Testis (tissue), 3 donors: Measurements from ENCODE around the gene MGAT5B. TPM values are rescaled to one million over a fixed set of nuclear protein-coding genes. Genes with fewer than 3 reads are reported as not detected.

ENCODE experiments used
- DNase-seq: peaks from one replicate; pipeline ENCODE4 v3.0.0-alpha.2; 2019
- H3K27ac ChIP-seq, 2 donors: fragments of 200-600 bp; sonication (generic); one replicate each; pipeline ENCODE4 v1.5.1; 2019
- H3K27me3 ChIP-seq: fragments of 200-600 bp; sonication (generic); one replicate; pipeline ENCODE4 v1.5.1; 2019
- H3K36me3 ChIP-seq: fragments of 200-600 bp; sonication (generic); one replicate; pipeline ENCODE4 v1.5.1; 2017; ENCODE audit warnings: low read depth; ENCODE audit errors: missing control alignments
- H3K4me1 ChIP-seq: fragments of 200-600 bp; sonication (generic); one replicate; pipeline ENCODE4 v1.5.1; 2019
- H3K4me3 ChIP-seq, 2 donors: fragments of 200-600 bp; sonication (generic); one replicate each; pipeline ENCODE4 v1.5.1; 2017 to 2019
- H3K9me3 ChIP-seq: fragments of 200-600 bp; sonication (generic); one replicate; pipeline ENCODE4 v1.5.1; 2017
- CTCF ChIP-seq, 3 experiments: fragments of 450-650 bp in 2 of 3; fragments of 200-600 bp in 1 of 3; sonication (generic) in 1 of 3; IDR thresholded peaks; one replicate each; pipeline ENCODE4 v1.5.1; 2016 to 2019; ENCODE audit warnings: antibody characterized with exemption in 3 of 3, mild to moderate bottlenecking in 2 of 3, moderate library complexity in 1 of 3
- POLR2A ChIP-seq: fragments of 450-650 bp; IDR thresholded peaks from one replicate; pipeline ENCODE4 v1.6.1; 2017; ENCODE audit warnings: antibody characterized with exemption, mild to moderate bottlenecking, moderate library complexity
- WGBS, 2 donors: methylation state at CpG; one replicate each; pipeline ENCODE4 v1.1.5; 2018; 5-methylcytosine and 5-hydroxymethylcytosine counted together
- intact Hi-C: fragments of 100-400 bp; cut with DNase I; formaldehyde crosslinking; loops from one replicate; pipeline ENCODE4 v1.15.1; 2023; ENCODE audit warnings: low total_unique reads
- polyA plus RNA-seq: library from polyadenylated mRNA; stranded (reverse); fragments of 350-450 nt; fragmentation: Illumina TruSeq; extraction: RNeasy Lipid Tissue Mini Kit (QIAGEN cat#74804); gene quantifications from one replicate; pipeline ENCODE4 v1.2.3, GENCODE V29; 2014; ENCODE audit warnings: low read depth, low replicate concordance; ENCODE audit not compliant: insufficient read depth
- total RNA-seq, 2 donors: library from RNA; depleted of rRNA; stranded (reverse); fragments of >200 nt; gene quantifications; one replicate each; pipeline ENCODE4 v1.2.3, GENCODE V29; 2016

Gene MGAT5B
- total and polyA plus RNA-seq, 3 donors from 2014 or later, result 4.6 to 10.9 (median 9.0) TPM

DNA sequence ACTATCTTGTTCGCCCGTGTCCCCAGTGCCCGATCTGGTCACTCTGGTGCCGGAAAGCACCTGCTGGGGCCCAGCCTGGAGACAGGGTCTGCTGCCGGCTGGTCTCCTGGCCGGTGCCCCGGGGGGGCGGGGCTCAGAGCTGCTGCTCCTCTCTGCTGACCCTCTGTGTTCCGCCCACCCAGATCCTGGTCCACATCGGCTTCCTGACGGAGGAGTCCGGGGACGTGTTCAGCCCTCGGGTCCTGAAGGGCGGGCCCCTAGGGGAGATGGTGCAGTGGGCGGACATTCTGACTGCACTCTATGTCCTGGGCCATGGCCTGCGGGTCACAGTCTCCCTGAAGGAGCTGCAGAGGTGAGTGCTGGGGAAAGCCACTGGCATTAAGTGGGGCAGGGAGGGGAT, 37.6 kb downstream of the MGAT5B start:
- no peak for TF ChIP-seq POLR2A
- TF ChIP-seq CTCF (IDR thresholded peaks at IDR 0.05), result no peak
- H3K27me3 ChIP-seq, result no peaks in the 10 kb centered on the region
- intact Hi-C loops, result no loop called here
- H3K4me1 ChIP-seq, result no peaks in the 10 kb centered on the region
- no peak for DNase-seq
- H3K9me3 ChIP-seq, result no peaks in the 10 kb centered on the region
- WGBS, 2 donors, result 68 to 83% methylated on average over 5 to 17 of the region's 17 CpGs
- no peaks in the 10 kb centered on the region for H3K36me3 ChIP-seq
- no peak overlapping the region for H3K27ac ChIP-seq
- H3K4me3 ChIP-seq, result no peak overlapping the region

GRCh38 chr17:76906463-76906862, 38.3 kb downstream of the MGAT5B start:
- H3K36me3 ChIP-seq, result no peaks in the 10 kb centered on the region
- no peak overlapping the region for H3K27ac ChIP-seq
- no peaks in the 10 kb centered on the region for H3K4me1 ChIP-seq
- H3K9me3 ChIP-seq, result no peaks in the 10 kb centered on the region
- intact Hi-C loops, result no loop called here
- TF ChIP-seq POLR2A (no peak), CTCF (IDR thresholded peaks at IDR 0.05) (no peak)
- H3K27me3 ChIP-seq, result no peaks in the 10 kb centered on the region
- H3K4me3 ChIP-seq, result no peak overlapping the region
- 71 to 77% methylated on average over 6 of the region's 6 CpGs for WGBS, 2 donors
- DNase-seq, result no peak

- Histone ChIP-seq H3K27me3 (no peaks in the 10 kb centered on the region), H3K27ac (no peak overlapping the region), H3K4me3 (no peak overlapping the region), H3K36me3 (no peaks in the 10 kb centered on the region), H3K4me1 (no peaks in the 10 kb centered on the region), H3K9me3 (no peaks in the 10 kb centered on the region)
- TF ChIP-seq POLR2A (no peak), CTCF (IDR thresholded peaks at IDR 0.05) (no peak)
- intact Hi-C loops, result no loop called here
- WGBS, 2 donors, result 94 to 95% methylated on average over 3 of the region's 3 CpGs
- DNase-seq, result no peak
These were observed 39.1 kb downstream of the MGAT5B start for GRCh38 chr17:76907352-76907751.

GRCh38 chr17:76909971-76910760, 42.0 kb downstream of the MGAT5B start:
- Histone ChIP-seq H3K4me3 (no peak overlapping the region), H3K27ac (no peak overlapping the region), H3K9me3 (no peaks in the 10 kb centered on the region), H3K4me1 (no peaks in the 10 kb centered on the region), H3K27me3 (no peaks in the 10 kb centered on the region), H3K36me3 (no peaks in the 10 kb centered on the region)
- TF ChIP-seq CTCF (IDR thresholded peaks at IDR 0.05), result no peak
- TF ChIP-seq POLR2A, result no peak
- 29 to 34% methylated on average over 11 to 13 of the region's 13 CpGs for WGBS, 2 donors
- intact Hi-C loops, result no loop called here
- DNase-seq, result peak; percentile 60
